HEK293 (cell line): ENCODE results near the gene NXPE1.
"Not testable (repeated sequence)": the region's sequence is repeated elsewhere in the genome, so short reads cannot be mapped to it uniquely, and the experiment has no call there.

Source experiments
- CTCF ChIA-PET: fragments of 350-600 bp; formaldehyde crosslinking; extraction: SDS; loops from one replicate; lab custom pipeline; 2021; ENCODE audit warnings: antibody characterized with exemption; lab: Yijun Ruan, JAX
- POLR2A ChIA-PET: fragments of 300-600 bp; formaldehyde crosslinking; extraction: SDS; loops from one replicate; lab custom pipeline; 2020; ENCODE audit warnings: antibody characterized with exemption, inconsistent platforms; lab: Yijun Ruan, JAX
- H3K27ac ChIP-seq: fragments of 200-500 bp; sonication (Bioruptor generic); 2 replicates; pipeline ENCODE4 v1.5.1; 2014; ENCODE audit warnings: low read depth, low read length, control low read depth, inconsistent platforms; ENCODE audit errors: extremely low read depth
- H3K36me3 ChIP-seq, 2 experiments: fragments of 200-500 bp in 1 of 2; sonication (Bioruptor generic) in 1 of 2; 1 replicate in 1 of 2; 2 replicates in 1 of 2; pipeline ENCODE4 v1.5.1; 2014 to 2017; ENCODE audit warnings: inconsistent platforms in 2 of 2, low read length in 2 of 2; ENCODE audit not compliant: control insufficient read depth in 2 of 2, insufficient read depth in 1 of 2
- H3K4me1 ChIP-seq: fragments of 200-500 bp; sonication (Bioruptor generic); 2 replicates; pipeline ENCODE4 v1.5.1; 2014; ENCODE audit warnings: mild to moderate bottlenecking, low read length, inconsistent platforms; ENCODE audit not compliant: control insufficient read depth, insufficient read depth
- H3K4me3 ChIP-seq: 2 replicates; pipeline ENCODE4 v1.5.1; 2011; ENCODE audit warnings: low read depth, mild to moderate bottlenecking, control low read depth, low read length, moderate library complexity
- H3K9me3 ChIP-seq: fragments of 200-500 bp; sonication (Bioruptor generic); 2 replicates; pipeline ENCODE4 v1.5.1; 2014; ENCODE audit warnings: low read depth, low read length, inconsistent platforms; ENCODE audit not compliant: control insufficient read depth, insufficient read depth
- HOXC10 ChIP-seq: sonication (generic); formaldehyde crosslinking; IDR thresholded peaks from 2 replicates; pipeline ENCODE4 v1.8.1; 2023; ENCODE audit warnings: mild to moderate bottlenecking, missing genetic modification reagents
- KLF9 ChIP-seq: fragments of 450-650 bp; formaldehyde crosslinking; IDR thresholded peaks from 2 replicates; pipeline ENCODE4 v1.5.1; 2016; ENCODE audit warnings: missing biosample characterization, missing genetic modification characterization, low read depth
- ZBTB20 ChIP-seq: fragments of 450-650 bp; formaldehyde crosslinking; IDR thresholded peaks from 2 replicates; pipeline ENCODE4 v1.5.1; 2016; ENCODE audit warnings: missing biosample characterization, missing genetic modification characterization
- ZBTB48 ChIP-seq: fragments of 450-650 bp; formaldehyde crosslinking; IDR thresholded peaks from 2 replicates; pipeline ENCODE4 v1.5.1; 2016; ENCODE audit warnings: missing biosample characterization, missing genetic modification characterization
- ZIC2 ChIP-seq: fragments of 450-650 bp; formaldehyde crosslinking; IDR thresholded peaks from 2 replicates; pipeline ENCODE4 v1.5.1; 2016; ENCODE audit warnings: missing biosample characterization, missing genetic modification characterization
- ZNF112 ChIP-seq: fragments of 450-650 bp; formaldehyde crosslinking; IDR thresholded peaks from 2 replicates; pipeline ENCODE4 v1.5.0; 2017; ENCODE audit warnings: missing biosample characterization, missing genetic modification characterization
- ZNF133 ChIP-seq: fragments of 450-650 bp; formaldehyde crosslinking; IDR thresholded peaks from 2 replicates; pipeline ENCODE4 v1.5.1; 2016; ENCODE audit warnings: missing biosample characterization, missing genetic modification characterization
- ZNF324 ChIP-seq: fragments of 450-650 bp; formaldehyde crosslinking; IDR thresholded peaks from 2 replicates; pipeline ENCODE4 v1.5.1; 2016; ENCODE audit warnings: missing biosample characterization, missing genetic modification characterization
- ZNF335 ChIP-seq: fragments of 450-650 bp; formaldehyde crosslinking; conservative IDR thresholded peaks from 2 replicates; pipeline ENCODE4 v1.5.1; 2016; ENCODE audit warnings: missing biosample characterization, missing genetic modification characterization
- ZNF391 ChIP-seq: fragments of 450-650 bp; formaldehyde crosslinking; IDR thresholded peaks from 2 replicates; pipeline ENCODE4 v1.5.1; 2016; ENCODE audit warnings: low read depth, missing biosample characterization, missing genetic modification characterization, borderline replicate concordance
- ZNF416 ChIP-seq: fragments of 450-650 bp; formaldehyde crosslinking; IDR thresholded peaks from 2 replicates; pipeline ENCODE4 v1.5.1; 2016; ENCODE audit warnings: missing biosample characterization, missing genetic modification characterization
- ZNF521 ChIP-seq: fragments of 450-650 bp; formaldehyde crosslinking; IDR thresholded peaks from 2 replicates; pipeline ENCODE4 v1.5.1; 2017; ENCODE audit warnings: missing biosample characterization, mild to moderate bottlenecking, missing genetic modification characterization
- ZNF660 ChIP-seq: fragments of 450-650 bp; IDR thresholded peaks from 2 replicates; pipeline ENCODE4 v1.5.1; 2018; ENCODE audit warnings: missing biosample characterization, mild to moderate bottlenecking, missing genetic modification characterization
- TF ChIP-seq, protein P1 (sequence below): fragments of 450-650 bp; formaldehyde crosslinking; IDR thresholded peaks from 2 replicates; pipeline ENCODE4 v1.5.1; 2017; ENCODE audit warnings: missing biosample characterization, mild to moderate bottlenecking, missing genetic modification characterization, moderate library complexity
- TF ChIP-seq, protein P2 (sequence below): fragments of 450-650 bp; formaldehyde crosslinking; IDR thresholded peaks from 2 replicates; pipeline ENCODE4 v1.5.1; 2016; ENCODE audit warnings: missing biosample characterization, missing genetic modification characterization
- TF ChIP-seq, protein P3 (sequence below): fragments of 450-650 bp; formaldehyde crosslinking; optimal IDR thresholded peaks from 2 replicates; pipeline ENCODE3; 2016; ENCODE audit warnings: missing biosample characterization, mild to moderate bottlenecking, missing genetic modification characterization
- TF ChIP-seq, protein P4 (sequence below): fragments of 450-650 bp; formaldehyde crosslinking; IDR thresholded peaks from 2 replicates; pipeline ENCODE4 v1.5.1; 2017; ENCODE audit warnings: missing biosample characterization, missing genetic modification characterization
- TF ChIP-seq, protein P5 (sequence below): fragments of 450-650 bp; formaldehyde crosslinking; IDR thresholded peaks from 2 replicates; pipeline ENCODE4 v1.5.1; 2017; ENCODE audit warnings: missing biosample characterization, missing genetic modification characterization

Gene NXPE1

DNA sequence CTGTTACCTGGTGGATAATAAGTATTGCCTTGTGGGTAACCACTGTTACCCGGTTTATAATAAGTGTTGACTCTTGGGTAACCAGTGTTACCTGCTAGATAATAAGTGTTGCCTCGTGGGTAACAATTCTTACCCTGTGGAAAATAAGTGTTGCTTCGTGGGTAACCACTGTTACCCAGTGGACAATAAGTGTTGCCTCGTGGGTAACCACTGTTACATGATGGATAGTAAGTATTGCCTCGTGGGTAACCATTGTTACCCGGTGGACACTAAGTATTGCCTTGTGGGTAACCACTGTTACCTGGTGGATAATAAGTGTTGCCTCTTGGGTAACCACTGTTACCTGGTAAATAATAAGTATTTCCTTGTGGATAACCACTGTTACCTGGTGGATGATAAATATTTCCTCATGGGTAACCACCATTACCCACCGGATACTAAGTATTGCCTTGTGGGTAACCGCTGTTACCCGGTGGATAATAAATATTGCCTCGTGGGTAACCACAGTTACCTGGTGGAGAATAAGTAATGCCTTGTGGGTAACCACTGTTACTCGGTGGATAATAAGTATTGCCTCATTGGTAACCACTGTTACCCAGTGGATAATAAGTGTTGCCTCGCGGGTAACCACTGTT is 44.6 kb upstream of the NXPE1 start:
- ChIA-PET POLR2A (no interaction called here), CTCF (no interaction called here)
- TF ChIP-seq ZBTB20 (tag by site-specific recombination) (no peak), ZBTB48 (tag by site-specific recombination) (no peak), ZNF133 (tag by site-specific recombination) (no peak), ZNF112 (tag by site-specific recombination) (no peak), ZIC2 (tag by site-specific recombination) (no peak), HOXC10 (CRISPR knock-in tag) (no peak), ZNF416 (tag by site-specific recombination) (no peak), ZNF324 (no peak), ZNF335 (tag by site-specific recombination) (no peak), ZNF660 (tag by site-specific recombination) (no peak), ZNF521 (tag by site-specific recombination) (no peak), KLF9 (tag by site-specific recombination) (no peak), ZNF391 (tag by site-specific recombination) (no peak)
- TF ChIP-seq, protein P1, sequence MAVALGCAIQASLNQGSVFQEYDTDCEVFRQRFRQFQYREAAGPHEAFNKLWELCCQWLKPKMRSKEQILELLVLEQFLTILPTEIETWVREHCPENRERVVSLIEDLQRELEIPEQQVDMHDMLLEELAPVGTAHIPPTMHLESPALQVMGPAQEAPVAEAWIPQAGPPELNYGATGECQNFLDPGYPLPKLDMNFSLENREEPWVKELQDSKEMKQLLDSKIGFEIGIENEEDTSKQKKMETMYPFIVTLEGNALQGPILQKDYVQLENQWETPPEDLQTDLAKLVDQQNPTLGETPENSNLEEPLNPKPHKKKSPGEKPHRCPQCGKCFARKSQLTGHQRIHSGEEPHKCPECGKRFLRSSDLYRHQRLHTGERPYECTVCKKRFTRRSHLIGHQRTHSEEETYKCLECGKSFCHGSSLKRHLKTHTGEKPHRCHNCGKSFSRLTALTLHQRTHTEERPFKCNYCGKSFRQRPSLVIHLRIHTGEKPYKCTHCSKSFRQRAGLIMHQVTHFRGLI (tag by site-specific recombination), result no peak
- TF ChIP-seq, protein P2, sequence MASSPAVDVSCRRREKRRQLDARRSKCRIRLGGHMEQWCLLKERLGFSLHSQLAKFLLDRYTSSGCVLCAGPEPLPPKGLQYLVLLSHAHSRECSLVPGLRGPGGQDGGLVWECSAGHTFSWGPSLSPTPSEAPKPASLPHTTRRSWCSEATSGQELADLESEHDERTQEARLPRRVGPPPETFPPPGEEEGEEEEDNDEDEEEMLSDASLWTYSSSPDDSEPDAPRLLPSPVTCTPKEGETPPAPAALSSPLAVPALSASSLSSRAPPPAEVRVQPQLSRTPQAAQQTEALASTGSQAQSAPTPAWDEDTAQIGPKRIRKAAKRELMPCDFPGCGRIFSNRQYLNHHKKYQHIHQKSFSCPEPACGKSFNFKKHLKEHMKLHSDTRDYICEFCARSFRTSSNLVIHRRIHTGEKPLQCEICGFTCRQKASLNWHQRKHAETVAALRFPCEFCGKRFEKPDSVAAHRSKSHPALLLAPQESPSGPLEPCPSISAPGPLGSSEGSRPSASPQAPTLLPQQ (tag by site-specific recombination), result no peak
- TF ChIP-seq, protein P3, sequence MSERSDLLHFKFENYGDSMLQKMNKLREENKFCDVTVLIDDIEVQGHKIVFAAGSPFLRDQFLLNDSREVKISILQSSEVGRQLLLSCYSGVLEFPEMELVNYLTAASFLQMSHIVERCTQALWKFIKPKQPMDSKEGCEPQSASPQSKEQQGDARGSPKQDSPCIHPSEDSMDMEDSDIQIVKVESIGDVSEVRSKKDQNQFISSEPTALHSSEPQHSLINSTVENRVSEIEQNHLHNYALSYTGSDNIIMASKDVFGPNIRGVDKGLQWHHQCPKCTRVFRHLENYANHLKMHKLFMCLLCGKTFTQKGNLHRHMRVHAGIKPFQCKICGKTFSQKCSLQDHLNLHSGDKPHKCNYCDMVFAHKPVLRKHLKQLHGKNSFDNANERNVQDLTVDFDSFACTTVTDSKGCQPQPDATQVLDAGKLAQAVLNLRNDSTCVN (tag by site-specific recombination), result no peak
- TF ChIP-seq, protein P4, sequence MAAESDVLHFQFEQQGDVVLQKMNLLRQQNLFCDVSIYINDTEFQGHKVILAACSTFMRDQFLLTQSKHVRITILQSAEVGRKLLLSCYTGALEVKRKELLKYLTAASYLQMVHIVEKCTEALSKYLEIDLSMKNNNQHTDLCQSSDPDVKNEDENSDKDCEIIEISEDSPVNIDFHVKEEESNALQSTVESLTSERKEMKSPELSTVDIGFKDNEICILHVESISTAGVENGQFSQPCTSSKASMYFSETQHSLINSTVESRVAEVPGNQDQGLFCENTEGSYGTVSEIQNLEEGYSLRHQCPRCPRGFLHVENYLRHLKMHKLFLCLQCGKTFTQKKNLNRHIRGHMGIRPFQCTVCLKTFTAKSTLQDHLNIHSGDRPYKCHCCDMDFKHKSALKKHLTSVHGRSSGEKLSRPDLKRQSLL (tag by site-specific recombination), result no peak
- TF ChIP-seq, protein P5, sequence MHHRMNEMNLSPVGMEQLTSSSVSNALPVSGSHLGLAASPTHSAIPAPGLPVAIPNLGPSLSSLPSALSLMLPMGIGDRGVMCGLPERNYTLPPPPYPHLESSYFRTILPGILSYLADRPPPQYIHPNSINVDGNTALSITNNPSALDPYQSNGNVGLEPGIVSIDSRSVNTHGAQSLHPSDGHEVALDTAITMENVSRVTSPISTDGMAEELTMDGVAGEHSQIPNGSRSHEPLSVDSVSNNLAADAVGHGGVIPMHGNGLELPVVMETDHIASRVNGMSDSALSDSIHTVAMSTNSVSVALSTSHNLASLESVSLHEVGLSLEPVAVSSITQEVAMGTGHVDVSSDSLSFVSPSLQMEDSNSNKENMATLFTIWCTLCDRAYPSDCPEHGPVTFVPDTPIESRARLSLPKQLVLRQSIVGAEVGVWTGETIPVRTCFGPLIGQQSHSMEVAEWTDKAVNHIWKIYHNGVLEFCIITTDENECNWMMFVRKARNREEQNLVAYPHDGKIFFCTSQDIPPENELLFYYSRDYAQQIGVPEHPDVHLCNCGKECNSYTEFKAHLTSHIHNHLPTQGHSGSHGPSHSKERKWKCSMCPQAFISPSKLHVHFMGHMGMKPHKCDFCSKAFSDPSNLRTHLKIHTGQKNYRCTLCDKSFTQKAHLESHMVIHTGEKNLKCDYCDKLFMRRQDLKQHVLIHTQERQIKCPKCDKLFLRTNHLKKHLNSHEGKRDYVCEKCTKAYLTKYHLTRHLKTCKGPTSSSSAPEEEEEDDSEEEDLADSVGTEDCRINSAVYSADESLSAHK (tag by site-specific recombination), result no peak
- Histone ChIP-seq H3K36me3 (no peaks in the 10 kb centered on the region), H3K27ac (no peak overlapping the region), H3K9me3 (no peaks in the 10 kb centered on the region), H3K4me1 (no peaks in the 10 kb centered on the region), H3K4me3 (no peak overlapping the region)

DNA sequence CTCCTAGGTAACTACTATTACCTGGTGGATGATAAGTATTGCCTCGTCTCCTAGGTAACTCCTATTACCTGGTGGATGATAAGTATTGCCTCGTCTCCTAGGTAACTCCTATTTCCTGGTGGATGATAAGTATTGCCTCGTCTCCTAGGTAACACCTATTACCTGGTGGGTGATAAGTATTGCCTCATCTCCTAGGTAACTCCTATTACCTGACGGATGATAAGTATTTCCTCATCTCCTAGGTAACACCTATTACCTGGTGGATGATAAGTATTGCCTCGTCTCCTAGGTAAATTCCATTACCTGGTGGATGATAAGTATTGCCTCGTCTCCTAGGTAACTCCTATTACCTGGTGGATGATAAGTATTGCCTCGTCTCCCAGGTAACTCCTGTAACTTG is 43.5 kb upstream of the NXPE1 start:
- H3K4me3 ChIP-seq, result not testable (repeated sequence)

More for the DNA sequence above, 43.5 kb upstream of the NXPE1 start:
- H3K9me3 ChIP-seq, H3K36me3 ChIP-seq, H3K27ac ChIP-seq, CTCF ChIA-PET, POLR2A ChIA-PET, H3K4me1 ChIP-seq: not testable (repeated sequence)
